ENCODE measurements around the gene BCL2L15.

BCL2L15 gene

DNA sequence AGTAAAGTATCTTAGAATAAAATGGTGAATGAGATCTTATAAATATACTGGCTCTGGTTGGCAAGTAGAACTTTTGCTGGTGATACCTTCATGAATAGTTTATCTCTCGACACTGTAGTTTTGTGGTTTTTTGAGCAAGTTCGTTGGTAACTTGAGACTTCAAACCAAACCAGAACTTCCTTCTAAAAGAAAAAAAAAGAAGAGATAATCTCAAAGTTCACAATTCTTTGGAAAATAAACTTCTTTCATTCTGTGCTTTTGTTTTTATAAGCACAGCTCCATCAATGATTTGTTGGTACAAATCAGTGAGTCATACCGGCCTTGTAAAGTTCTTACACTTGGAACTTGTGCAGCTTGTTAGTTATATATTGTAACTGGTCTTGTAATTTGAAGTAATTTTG, 44.1 kb upstream of the BCL2L15 start:
- TF ChIP-seq, protein P1, sequence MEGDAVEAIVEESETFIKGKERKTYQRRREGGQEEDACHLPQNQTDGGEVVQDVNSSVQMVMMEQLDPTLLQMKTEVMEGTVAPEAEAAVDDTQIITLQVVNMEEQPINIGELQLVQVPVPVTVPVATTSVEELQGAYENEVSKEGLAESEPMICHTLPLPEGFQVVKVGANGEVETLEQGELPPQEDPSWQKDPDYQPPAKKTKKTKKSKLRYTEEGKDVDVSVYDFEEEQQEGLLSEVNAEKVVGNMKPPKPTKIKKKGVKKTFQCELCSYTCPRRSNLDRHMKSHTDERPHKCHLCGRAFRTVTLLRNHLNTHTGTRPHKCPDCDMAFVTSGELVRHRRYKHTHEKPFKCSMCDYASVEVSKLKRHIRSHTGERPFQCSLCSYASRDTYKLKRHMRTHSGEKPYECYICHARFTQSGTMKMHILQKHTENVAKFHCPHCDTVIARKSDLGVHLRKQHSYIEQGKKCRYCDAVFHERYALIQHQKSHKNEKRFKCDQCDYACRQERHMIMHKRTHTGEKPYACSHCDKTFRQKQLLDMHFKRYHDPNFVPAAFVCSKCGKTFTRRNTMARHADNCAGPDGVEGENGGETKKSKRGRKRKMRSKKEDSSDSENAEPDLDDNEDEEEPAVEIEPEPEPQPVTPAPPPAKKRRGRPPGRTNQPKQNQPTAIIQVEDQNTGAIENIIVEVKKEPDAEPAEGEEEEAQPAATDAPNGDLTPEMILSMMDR (IDR thresholded peaks at IDR 0.05; ENCODE audit: low read length, missing control alignments), result no peak
- peak overlapping the region; percentile 97 for H3K4me3 ChIP-seq (replicated peaks; ENCODE audit: low read depth, low read length)
- DNase-seq (ENCODE audit: low read depth), result peak; percentile 57

DNA sequence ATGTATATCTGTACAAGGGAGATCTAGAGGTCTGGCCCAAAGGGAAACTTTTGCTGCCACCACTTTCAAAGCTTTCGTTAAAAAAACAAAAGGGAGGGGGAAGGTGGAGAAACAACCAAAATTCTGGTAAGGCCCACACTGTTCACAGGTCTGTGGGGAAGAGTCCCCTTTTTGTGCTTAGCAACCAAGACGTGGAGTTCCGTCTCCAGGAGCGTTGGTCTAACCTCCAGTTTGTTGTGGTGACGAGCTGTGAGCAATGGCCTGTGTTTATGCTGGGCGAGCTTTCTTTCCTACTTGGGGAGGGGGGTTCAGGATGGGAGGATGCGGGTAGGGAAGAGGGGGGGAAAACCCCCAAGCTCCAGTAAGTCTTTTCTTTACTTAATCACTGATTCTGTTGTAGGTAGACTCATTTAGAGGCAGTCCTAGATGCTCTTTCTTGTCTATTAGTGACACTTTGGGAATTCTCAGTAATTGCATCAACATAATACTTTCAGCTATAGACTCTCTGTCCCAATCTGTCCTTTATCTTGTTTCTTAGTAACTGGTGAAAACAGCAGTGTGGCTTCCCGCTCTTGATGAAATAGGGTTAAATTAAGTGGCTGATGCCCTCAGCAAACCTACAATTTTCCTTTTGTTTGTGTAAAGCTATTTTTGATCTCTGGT, 43.2 kb upstream of the BCL2L15 start:
- peak overlapping the region; percentile 97 for H3K4me3 ChIP-seq (replicated peaks; ENCODE audit: low read depth, low read length)
- TF ChIP-seq, protein P1 (IDR thresholded peaks at IDR 0.05; ENCODE audit: low read length, missing control alignments), result no peak
- peak; percentile 77 for DNase-seq (ENCODE audit: low read depth)

DNA sequence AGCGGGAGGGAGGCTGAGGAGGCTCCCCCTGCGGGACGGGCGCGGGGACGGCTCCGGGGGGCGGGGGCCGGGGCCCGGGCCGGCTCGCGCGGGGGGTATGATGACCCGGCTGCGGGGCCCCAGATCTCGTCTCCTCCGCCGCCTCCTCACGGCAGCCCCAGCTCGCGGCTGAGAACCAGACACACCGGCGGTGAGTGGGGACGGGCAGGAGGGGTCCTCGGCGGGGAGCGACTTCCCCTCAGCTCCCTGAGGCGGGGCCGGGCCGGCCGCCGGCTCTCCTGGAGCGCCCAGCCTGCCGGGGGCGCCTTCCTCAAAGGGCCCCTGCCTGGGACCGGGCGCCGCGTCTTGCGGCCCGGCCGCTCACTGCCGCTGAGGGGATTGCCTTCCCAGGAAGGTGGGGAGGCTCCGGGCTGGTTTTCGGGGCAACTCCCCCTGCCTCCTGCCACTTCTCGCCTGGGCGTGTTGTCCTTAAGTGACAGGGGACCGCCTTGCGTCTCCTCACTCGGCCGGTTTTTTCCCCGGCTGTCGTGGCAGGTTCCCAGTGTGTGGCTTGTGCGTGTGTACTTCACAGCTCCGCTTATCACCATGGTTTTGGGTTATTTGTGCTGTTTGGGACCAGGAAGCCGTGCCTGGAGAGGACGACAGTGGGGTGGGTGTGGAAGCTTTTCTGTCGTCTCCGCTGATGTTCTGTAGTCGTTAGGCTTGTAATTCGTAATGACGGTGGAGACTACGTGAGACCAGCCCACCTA, 42.5 kb upstream of the BCL2L15 start:
- TF ChIP-seq, protein P1 (IDR thresholded peaks at IDR 0.05; ENCODE audit: low read length, missing control alignments), result no peak
- DNase-seq (ENCODE audit: low read depth), result peak; percentile 44
- peak overlapping the region; percentile 97 for H3K4me3 ChIP-seq (replicated peaks; ENCODE audit: low read depth, low read length)

DNA sequence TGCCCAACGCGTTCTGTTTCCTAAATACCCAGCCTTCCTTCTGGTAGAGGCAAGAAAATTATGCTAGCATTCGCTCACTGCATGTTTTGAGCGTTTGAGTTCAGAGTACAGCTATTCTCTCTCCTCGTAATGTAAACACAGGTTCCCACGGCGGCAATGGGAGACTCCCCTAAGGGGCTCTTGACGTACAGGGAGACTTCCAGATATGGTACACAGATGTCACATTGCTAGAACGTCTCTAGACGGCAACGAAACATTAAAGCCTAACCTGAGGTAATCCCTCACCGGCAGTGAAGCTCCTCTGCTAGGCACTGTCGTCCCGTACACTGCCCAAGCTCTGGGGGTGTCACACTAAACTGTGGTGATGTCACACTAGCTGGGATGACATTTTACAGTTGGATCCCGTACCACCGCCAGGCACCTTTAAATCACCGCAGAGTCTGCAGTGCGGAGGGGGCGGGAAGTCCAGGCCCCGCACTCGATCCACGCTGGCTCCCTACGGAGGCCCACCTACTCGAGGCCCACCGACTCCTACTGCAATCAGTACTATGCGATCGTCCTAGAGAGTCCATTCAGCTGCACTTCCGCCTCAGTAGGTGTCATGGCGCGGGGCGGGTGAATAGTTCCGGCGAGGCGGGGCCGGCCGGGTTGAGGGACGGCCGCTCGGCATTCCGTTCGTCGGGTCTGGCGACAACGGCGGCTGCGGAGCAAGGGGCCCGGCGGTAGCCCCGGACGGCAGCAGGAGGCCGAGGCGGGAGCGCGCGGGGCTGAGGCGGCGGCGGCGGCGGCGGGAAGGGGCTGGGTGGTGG, 41.8 kb upstream of the BCL2L15 start, which contains the start of gene HIPK1:
Gene HIPK1, plus strand, starts transcription at position 384 of the 809 bp plus-strand sequence.
- TF ChIP-seq, protein P1 (IDR thresholded peaks at IDR 0.05; ENCODE audit: low read length, missing control alignments), result no peak
- peak within 1 kb of the TSS; percentile 97 for H3K4me3 ChIP-seq (replicated peaks; ENCODE audit: low read depth, low read length)
- DNase-seq (ENCODE audit: low read depth), result peak; percentile 87

DNA sequence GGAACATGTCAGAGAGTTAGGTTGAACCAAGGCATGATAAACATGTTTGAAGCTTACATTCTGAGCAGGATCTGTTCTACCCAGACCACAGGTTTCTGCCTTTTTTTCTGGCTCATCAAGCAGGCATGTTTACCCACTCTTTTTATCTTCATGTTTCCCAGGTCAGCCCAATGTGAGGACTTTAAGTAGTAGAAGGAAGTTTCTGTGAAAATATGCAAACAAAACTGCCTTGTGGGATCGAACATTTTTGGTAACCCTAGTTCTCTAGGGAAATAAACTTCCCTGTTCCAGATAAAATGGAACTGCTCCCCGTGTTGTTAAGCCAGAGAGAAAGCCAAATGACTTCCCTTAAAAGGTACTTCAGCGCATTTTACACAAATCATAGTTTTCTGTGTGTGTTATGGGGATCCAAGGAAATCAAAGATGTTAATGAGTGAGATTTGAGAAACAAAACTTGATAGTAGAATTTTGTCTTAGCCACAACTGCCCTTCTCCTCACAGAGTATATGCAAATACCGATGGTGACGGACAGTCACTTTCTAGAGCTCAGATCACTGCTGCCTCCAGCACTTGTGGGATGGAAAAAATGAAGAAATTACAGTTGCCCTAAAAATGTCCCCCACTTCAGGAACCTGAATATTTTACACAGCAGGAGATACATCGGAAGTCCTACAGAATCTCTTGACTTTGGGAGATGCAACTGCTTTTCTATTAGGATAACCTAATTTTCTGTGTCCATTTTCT, 41.0 kb upstream of the BCL2L15 start:
- peak overlapping the region; percentile 97 for H3K4me3 ChIP-seq (replicated peaks; ENCODE audit: low read depth, low read length)
- TF ChIP-seq, protein P1 (IDR thresholded peaks at IDR 0.05; ENCODE audit: low read length, missing control alignments), result no peak
- DNase-seq (ENCODE audit: low read depth), result no peak

DNA sequence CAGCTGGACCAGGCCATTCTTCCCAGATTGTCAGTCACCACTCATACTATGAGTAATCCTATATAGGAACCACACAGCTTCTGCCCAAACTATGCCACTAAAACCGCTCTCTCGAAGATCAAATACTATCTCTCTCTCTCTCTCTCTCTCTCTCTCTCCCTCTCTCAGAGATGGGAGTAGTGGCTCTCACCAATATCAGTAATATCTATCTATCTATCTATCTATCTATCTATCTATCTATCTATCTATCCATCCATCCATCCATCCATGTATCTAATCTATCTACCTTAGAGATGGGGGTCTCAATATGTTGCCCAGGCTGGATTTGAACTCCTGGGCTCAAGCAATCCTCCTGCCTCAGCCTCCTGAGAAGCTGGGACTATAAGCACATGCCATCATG, 37.1 kb upstream of the BCL2L15 start:
- TF ChIP-seq, protein P1 (IDR thresholded peaks at IDR 0.05; ENCODE audit: low read length, missing control alignments), result no peak
- H3K4me3 ChIP-seq (replicated peaks; ENCODE audit: low read depth, low read length), result no peak overlapping the region
- DNase-seq (ENCODE audit: low read depth), result no peak

All from fibroblast of pulmonary artery (primary cell).